Ascending aorta (tissue), 2 donors: ENCODE data around the gene RNF167. TPM values are rescaled to one million over a fixed set of nuclear protein-coding genes. Genes with fewer than 3 reads are reported as not detected.

Experiments used
- DNase-seq, 2 donors: peaks; one replicate each; pipeline ENCODE4 v3.0.0-alpha.2; 2019; ENCODE audit warnings: low spot score in 2 of 2
- H3K27ac ChIP-seq, 2 donors: fragments of 200-600 bp; sonication (generic); one replicate each; pipeline ENCODE4 v1.5.1; 2016 to 2017; ENCODE audit warnings: mild to moderate bottlenecking in 1 of 2
- H3K27me3 ChIP-seq: fragments of 200-600 bp; sonication (generic); one replicate; pipeline ENCODE4 v1.5.1; 2017
- H3K36me3 ChIP-seq, 2 donors: fragments of 200-600 bp; sonication (generic); one replicate each; pipeline ENCODE4 v1.5.1; 2016
- H3K4me1 ChIP-seq, 2 donors: fragments of 200-600 bp; sonication (generic); one replicate each; pipeline ENCODE4 v1.5.1; 2016 to 2017; ENCODE audit warnings: mild to moderate bottlenecking in 1 of 2
- H3K4me3 ChIP-seq, 2 donors: fragments of 200-600 bp; sonication (generic); one replicate each; pipeline ENCODE4 v1.5.1; 2016 to 2017; ENCODE audit warnings: mild to moderate bottlenecking in 1 of 2
- H3K9me3 ChIP-seq, 2 donors: fragments of 200-600 bp; sonication (generic); one replicate each; pipeline ENCODE4 v1.5.1; 2016
- intact Hi-C: fragments of 100-400 bp; cut with DNase I; formaldehyde crosslinking; loops from one replicate; pipeline ENCODE4 v1.15.1; 2023
- total RNA-seq: library from RNA; depleted of rRNA; stranded (reverse); fragments of >200 nt; gene quantifications from one replicate; pipeline ENCODE4 v1.1.0, GENCODE V29; 2016
- TF ChIP-seq, protein P1 (sequence below), 3 experiments: fragments of 200-600 bp in 2 of 3; fragments of 450-650 bp in 1 of 3; sonication (generic) in 2 of 3; IDR thresholded peaks; one replicate each; pipeline ENCODE4 v1.5.1; 2016 to 2019; ENCODE audit warnings: antibody characterized with exemption in 3 of 3, mild to moderate bottlenecking in 1 of 3, moderate library complexity in 1 of 3

Gene RNF167
- total RNA-seq, 1 donor from 2014 or later: 164 TPM

DNA sequence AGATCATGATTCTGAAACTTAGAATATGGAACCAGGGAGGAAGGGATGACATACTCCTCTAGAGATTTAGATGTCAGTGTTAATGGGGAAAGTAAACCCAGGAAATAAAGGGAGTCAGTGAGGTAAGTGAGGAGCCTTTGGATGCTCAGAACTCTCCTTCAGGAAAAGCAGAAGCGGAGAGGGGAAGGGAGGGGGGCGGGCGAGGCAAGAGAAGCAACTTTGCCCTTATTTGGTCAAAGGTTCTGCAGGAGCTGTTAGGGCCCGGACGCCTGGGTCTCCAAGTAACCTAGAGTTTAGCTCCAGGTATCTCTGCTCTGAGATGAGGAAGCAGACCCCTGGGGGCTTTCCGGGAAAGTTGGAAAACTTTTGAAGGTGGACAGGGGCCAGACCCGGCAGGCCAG is 6.9 kb downstream of the RNF167 start:
- Histone ChIP-seq H3K27me3 (no peaks in the 10 kb centered on the region), H3K4me1 (peaks cover 13 to 42% of the 10 kb centered on the region in 2 donors), H3K4me3 (peak overlapping the region; percentile 94 to 100), H3K27ac (peak overlapping the region; percentile 93 to 97), H3K36me3 (peaks cover 32 to 46% of the 10 kb centered on the region in 2 donors), H3K9me3 (no peaks in the 10 kb centered on the region)
- TF ChIP-seq, protein P1, sequence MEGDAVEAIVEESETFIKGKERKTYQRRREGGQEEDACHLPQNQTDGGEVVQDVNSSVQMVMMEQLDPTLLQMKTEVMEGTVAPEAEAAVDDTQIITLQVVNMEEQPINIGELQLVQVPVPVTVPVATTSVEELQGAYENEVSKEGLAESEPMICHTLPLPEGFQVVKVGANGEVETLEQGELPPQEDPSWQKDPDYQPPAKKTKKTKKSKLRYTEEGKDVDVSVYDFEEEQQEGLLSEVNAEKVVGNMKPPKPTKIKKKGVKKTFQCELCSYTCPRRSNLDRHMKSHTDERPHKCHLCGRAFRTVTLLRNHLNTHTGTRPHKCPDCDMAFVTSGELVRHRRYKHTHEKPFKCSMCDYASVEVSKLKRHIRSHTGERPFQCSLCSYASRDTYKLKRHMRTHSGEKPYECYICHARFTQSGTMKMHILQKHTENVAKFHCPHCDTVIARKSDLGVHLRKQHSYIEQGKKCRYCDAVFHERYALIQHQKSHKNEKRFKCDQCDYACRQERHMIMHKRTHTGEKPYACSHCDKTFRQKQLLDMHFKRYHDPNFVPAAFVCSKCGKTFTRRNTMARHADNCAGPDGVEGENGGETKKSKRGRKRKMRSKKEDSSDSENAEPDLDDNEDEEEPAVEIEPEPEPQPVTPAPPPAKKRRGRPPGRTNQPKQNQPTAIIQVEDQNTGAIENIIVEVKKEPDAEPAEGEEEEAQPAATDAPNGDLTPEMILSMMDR (IDR thresholded peaks at IDR 0.05): no peak
- intact Hi-C loops: no loop called here
- no peak for DNase-seq

DNA sequence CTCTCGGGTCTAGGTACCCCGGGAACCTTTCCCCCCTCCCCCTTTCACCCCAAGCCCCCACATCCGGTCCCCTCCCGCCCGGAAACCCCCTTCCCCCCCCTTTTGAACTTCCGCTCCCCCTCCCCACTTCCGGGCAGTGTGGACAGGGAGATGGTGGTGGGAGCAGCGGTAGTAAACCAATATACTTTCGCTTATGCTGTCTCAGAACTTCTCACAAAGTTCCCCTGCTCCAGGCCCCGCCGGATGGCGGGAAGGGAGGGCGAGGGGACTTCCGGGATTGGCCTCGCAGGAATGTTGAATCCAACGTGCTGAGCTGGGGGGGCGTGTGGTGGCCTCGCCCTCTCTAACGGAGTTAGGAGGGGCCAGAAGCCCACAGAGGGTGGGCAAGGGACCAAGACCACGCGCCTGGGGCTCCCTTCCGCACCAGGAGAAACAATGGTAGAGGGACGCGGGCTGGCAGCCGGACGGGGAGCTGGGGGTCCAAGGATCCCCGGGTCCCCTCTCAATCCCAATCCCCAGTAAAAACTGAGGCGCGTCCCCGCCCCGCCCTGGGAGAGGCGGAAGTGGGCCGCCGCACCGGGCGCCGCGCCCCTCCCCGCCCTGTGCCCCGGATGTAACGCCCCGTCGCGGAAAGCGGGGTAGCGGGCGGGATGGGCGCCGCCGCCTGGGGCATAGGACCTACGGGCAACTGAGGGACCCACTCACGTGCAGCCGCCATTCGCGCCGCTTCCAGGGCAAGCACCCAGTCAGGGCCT is 7.5 kb downstream of the RNF167 start:
- intact Hi-C loops: loop anchor here (1.0 kb wide), 2 partner anchors 7 to 20 kb away; partner anchors contain the start of genes RNF167, SLC25A11 and SPAG7
- peak overlapping the region; percentile 93 to 97 for H3K27ac ChIP-seq
- H3K36me3 ChIP-seq: peaks cover 32 to 41% of the 10 kb centered on the region in 2 donors
- TF ChIP-seq, protein P1 (IDR thresholded peaks at IDR 0.05): no peak
- H3K4me1 ChIP-seq: peaks cover 13 to 42% of the 10 kb centered on the region in 2 donors
- no peaks in the 10 kb centered on the region for H3K9me3 ChIP-seq
- H3K4me3 ChIP-seq: peak overlapping the region; percentile 94 to 100
- H3K27me3 ChIP-seq: no peaks in the 10 kb centered on the region
- DNase-seq: peak in 1 of 2 donors; percentile 77

DNA sequence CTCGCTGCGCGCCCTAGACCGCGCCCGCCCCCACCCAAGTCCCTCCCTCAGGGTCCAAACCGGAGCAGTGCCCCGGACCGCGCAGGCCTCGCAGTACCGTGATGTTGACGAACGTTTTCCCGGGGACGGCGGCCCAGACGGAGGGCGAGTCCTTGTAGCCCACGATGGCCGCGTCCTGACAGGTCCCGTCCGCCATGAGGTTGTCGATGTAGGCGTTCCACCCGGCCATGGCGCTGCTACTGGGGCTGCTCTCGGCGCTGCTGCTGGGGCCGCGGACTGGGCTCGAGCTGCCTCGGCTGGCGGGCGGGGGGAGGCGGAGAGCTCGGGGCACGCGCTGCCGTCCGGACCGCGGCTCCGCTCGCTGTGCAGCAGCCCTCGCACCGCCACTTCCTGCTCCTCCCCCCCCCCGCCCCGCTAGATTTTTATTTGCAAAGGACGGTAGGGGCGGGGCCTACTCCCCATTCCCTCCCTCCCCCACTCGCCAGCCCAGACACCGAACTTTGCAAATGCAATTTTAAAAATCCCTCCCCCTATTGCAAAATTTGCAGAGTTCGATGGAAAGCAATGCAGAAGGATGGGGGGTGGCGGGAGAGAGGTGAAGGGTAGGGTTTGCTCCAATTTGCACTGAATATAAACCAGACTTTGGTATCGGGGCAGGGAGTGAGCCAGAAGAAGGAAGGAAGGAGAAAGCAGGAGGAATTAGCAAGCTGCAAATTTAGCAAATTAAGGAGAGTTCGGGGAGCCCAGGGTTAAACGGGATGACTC is 8.3 kb downstream of the RNF167 start, which contains the start of gene PFN1:
Gene PFN1, minus strand, starts transcription at position 365 of the 765 bp plus-strand sequence. Its CDS starts 136 bp downstream, at position 229.
- TF ChIP-seq, protein P1 (IDR thresholded peaks at IDR 0.05): no peak
- Histone ChIP-seq H3K4me3 (peak within 1 kb of the TSS; percentile 94 to 100), H3K9me3 (no peaks in the 10 kb centered on the region), H3K27ac (peak within 1 kb of the TSS; percentile 93 to 99), H3K27me3 (no peaks in the 10 kb centered on the region), H3K4me1 (peaks cover 15 to 49% of the 10 kb centered on the region in 2 donors), H3K36me3 (peaks cover 26 to 34% of the 10 kb centered on the region in 2 donors)
- intact Hi-C loops: loop anchor here (1.0 kb wide), 2 partner anchors 8 to 19 kb away; partner anchors contain the start of genes RNF167, SLC25A11 and SPAG7
- peak; percentile 66 to 94 for DNase-seq

DNA sequence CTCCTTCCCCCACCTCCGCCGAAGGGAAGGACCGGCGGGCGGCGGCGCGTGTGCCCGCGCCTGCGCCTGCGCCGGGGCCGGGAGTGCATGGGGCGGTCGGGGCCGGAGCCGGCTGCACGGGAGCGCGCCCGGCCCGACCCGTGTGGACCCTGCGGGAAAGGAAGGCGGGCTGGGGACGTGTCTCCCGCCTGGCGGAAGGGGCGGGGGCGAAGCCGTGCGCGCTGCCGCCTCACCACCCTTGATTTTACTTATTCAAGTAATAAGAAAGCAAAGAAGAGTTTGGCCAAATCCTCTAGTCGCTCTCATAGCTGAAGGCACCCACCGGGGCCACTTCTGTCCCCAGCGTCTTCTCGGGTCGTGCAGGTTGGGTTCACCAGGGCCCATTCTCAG is 8.9 kb downstream of the RNF167 start:
- H3K4me1 ChIP-seq: peaks cover 15 to 55% of the 10 kb centered on the region in 2 donors
- peak overlapping the region; percentile 94 to 100 for H3K4me3 ChIP-seq
- no peaks in the 10 kb centered on the region for H3K27me3 ChIP-seq
- intact Hi-C loops: loop anchor here (1.0 kb wide), 3 partner anchors 9 to 48 kb away; partner anchors contain the start of genes INCA1, KIF1C, RNF167 and SLC25A11
- H3K27ac ChIP-seq: peak overlapping the region; percentile 93 to 99
- TF ChIP-seq, protein P1 (IDR thresholded peaks at IDR 0.05): no peak
- no peaks in the 10 kb centered on the region for H3K9me3 ChIP-seq
- H3K36me3 ChIP-seq: peaks cover 21 to 29% of the 10 kb centered on the region in 2 donors
- DNase-seq: peak; percentile 32 to 91

DNA sequence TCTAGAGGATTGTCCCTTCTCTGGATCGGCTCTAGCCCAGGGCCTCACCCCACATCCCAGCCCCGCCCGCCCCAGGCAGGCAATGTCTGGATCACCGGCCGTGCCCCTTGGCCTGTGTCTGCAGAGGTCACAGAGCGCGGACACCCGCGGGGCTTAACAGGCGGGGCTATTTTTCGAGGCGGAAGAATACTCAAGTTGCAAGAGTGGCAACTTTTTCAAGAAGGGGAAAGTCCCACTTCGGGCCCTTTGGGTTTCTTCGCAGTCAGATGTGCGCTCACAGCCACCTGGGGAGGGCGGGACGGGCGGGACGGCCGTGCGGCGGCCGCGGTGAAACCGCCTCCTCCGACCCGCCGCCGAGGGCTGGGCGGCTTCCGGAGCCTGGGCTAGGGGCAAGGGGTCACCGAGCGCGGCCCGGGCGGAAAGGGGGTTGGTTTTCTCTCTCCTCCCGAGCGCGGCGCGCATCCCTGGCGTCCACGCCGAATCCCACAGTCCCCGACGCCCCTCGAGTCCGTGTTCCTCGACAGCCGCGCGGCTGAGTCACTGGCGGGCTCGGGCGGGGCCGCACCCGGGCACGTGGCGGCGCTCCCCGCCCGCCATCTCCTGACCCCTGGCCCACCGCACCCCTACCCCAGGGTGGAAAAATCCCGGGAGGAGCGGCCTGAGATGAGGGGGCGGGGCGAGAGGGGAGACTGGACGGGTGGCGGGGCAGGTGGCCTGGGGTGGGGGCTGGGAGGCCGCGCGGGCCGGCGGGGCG is 9.4 kb downstream of the RNF167 start:
- Histone ChIP-seq H3K9me3 (no peaks in the 10 kb centered on the region), H3K27ac (peak overlapping the region; percentile 93 to 99), H3K36me3 (peaks cover 15 to 23% of the 10 kb centered on the region in 2 donors), H3K27me3 (no peaks in the 10 kb centered on the region), H3K4me3 (peak overlapping the region; percentile 94 to 100), H3K4me1 (peaks cover 15 to 50% of the 10 kb centered on the region in 2 donors)
- TF ChIP-seq, protein P1 (IDR thresholded peaks at IDR 0.05): no peak
- intact Hi-C loops: loop anchor here (1.0 kb wide), 1 partner anchor 48 kb away; the partner anchor contains the start of genes INCA1 and KIF1C
- DNase-seq: peak; percentile 37 to 89
